Measurements from ENCODE around the gene PTH1R.

PTH1R gene

GRCh38 chr3:46917257-46917656, 39.7 kb downstream of the PTH1R start:
- no peak for DNase-seq

GRCh38 chr3:46918202-46918601, 40.7 kb downstream of the PTH1R start:
- no peak for DNase-seq

DNA sequence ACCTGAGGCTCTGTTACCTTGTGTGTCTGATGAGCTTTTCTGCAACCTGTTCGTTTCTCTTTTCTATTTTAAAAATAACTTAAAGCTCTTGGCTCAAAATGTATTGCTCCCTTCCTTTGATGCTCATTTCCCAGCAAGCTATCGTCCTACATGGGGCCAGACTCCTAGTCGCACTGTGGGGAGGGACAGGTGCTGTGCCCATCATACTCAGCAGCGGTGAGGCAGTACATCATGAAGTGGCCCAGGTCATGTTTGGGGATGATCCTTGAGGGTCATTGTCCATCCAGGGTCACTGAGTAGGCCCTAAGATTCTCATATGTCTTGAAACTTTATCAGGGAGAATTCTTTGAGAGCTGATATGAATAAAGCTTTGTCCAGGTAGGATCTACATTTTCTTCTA, 41.1 kb downstream of the PTH1R start:
- no peak for DNase-seq

- no peak for DNase-seq
These were observed 43.5 kb downstream of the PTH1R start for GRCh38 chr3:46921041-46921440.

DNA sequence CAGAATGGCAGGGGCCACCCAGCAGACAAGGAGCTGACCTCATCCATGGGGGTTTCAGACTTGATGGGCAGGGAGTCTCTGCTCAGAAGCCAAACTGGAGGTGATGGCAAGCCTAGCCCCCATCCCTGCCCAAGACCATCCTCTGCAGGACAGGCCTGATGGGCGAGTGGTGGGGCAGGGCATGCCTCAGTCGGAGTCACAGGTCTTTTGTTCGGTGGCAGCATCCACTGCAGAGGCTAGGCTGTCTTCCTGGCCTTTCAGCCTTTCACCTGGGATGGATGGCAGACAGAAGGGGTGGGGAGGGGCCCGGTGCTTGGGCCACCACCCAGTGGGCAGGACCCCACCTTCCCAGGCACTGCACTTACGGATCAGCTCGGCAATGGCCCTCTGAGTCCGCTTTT, 44.4 kb downstream of the PTH1R start:
- DNase-seq, result no peak

DNA sequence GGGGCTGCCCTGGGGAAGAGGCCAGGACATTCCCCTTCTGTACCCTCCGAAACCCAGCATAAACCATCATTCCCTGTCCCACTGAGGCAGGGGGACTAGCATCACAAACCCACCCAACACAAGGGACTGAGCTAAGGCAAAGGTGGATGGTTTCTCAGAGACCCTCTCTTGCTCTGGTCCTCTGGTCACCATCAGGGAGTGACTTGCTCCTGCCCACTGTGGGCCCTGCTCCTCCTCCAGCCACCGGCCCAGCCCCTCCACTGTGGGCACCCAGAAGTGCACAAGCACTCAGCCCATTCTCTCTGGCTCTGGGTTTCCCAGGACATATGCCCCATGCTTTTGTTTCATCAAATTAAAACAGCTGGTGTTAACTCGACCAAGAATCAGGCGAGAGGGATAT, 44.9 kb downstream of the PTH1R start:
- DNase-seq, result no peak

DNA sequence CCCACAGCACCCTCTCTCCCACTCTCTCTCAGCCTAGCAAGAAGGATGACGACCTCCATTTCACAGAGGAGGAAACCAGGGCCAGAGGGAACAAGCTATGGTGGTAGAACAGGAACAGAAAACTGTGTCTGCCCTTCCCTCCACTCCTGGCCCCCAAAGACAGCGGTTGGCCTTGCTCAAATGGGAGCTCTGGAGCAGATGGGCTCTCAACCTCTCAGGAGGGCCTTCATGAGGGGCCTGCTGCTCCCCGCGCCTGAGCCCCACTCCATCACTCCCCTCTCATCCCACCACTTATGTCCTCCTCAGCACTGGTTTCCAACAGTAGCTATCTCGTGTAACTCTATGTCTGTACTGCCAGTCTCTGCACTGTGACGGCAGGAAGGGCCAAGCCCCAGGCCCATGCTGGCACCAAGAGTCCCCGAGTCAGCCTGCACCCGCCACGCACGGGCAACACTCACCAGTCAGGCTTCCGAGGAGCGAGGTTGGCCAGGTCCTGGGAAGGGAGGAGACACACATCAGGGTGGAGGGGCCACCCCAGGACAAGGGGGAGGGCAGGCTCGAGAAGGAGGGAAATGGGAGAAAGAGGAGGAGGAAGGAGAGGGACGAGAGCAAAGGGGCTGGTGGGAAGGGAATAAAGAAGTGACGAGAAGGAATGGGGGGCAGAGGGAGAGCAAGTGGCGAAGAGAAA, 45.5 kb downstream of the PTH1R start:
- no peak for DNase-seq

DNA sequence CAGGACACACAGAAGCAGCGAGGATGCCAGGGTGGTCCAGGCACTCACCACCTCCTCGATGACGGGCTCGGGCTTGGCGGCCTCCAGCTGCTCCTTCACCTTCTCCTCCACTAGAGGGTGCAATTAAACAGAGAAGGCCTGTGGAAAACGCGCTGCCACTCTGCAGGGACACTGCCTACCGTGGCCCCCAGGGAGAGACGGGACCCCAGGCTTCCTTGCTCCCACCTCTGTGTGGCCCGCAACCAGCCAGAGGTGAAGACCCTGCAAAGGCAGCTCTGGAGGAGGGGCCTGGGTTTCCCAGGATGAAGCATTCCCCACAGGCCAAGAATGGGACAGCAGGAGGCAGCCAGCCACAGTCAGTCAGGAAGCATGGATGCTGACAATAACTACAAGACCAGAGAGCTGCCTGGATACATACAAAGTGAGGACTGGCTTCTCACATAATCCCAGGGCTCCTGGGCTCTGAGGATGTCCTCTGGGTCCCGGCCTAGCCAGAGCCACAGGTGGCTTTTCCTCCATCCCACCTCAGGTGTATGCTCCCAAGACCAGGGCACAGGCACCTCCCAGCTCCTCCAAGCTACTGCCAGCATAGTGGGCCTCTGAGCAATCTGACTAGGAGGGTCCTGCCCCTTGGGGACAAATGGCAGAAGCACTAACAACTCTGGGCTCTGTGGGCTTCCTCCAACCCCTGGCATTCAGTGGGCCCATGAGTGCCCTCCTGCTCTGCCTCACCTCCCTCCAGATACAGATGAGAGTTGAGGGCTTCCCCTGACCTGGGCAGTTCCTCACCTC, 46.2 kb downstream of the PTH1R start:
- DNase-seq, result peak; percentile 31

DNA sequence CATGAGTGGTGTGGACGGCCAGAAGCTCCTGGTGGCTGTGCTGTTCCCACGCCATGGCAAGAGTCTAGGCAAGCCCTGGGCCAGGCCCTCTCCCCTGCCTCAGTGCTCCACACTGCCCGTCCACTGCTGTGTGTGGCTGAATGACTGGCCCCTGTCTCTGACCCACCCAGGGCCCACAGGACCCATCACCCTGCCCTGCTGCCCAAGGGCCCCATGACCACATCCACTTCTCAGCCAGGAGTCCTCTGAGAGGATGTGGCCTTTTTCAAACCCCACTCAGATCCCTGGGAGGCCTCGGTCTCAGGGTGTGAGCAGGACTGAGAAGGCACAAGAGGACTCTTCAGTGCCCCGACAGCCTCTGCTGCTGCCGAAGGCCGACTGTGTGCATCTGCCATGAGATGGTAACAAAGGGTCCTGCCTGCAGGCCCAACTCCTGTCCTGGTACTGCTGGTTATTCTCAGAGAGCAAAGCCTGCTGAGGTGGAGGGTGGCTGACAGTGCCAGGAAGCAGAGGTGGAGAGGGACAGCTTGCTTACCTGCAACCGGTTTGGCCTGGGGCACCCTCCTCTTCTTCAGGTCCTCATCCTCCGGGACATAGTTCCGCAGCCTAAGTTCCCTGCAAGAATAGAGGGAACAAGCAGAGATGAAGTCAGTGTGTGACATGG, 47.5 kb downstream of the PTH1R start:
- no peak for DNase-seq

- no peak for DNase-seq
These were observed 48.0 kb downstream of the PTH1R start for GRCh38 chr3:46925585-46925934.

- no peak for DNase-seq
These were observed 48.5 kb downstream of the PTH1R start for GRCh38 chr3:46926039-46926438.

DNA sequence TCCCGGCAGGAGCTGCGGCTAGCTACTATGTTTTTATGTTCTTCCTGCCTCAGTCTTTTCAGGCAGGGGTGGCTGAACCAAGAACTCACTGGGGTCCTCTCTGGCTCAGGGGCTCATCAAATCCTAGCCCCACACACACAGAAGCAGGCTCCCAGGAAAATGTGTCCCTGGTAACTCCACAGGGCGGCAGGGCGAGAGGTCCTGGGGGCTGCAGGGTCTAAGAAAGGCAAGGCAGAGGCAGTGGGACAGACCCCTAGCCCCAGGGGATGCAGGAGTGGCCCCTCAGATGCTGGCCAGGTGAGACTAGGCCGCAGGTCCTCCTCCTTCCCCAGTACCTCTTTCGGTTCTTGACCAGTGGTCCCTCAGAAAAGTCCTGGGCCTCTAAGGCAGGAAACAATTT, 48.9 kb downstream of the PTH1R start:
- DNase-seq, result no peak

DNA sequence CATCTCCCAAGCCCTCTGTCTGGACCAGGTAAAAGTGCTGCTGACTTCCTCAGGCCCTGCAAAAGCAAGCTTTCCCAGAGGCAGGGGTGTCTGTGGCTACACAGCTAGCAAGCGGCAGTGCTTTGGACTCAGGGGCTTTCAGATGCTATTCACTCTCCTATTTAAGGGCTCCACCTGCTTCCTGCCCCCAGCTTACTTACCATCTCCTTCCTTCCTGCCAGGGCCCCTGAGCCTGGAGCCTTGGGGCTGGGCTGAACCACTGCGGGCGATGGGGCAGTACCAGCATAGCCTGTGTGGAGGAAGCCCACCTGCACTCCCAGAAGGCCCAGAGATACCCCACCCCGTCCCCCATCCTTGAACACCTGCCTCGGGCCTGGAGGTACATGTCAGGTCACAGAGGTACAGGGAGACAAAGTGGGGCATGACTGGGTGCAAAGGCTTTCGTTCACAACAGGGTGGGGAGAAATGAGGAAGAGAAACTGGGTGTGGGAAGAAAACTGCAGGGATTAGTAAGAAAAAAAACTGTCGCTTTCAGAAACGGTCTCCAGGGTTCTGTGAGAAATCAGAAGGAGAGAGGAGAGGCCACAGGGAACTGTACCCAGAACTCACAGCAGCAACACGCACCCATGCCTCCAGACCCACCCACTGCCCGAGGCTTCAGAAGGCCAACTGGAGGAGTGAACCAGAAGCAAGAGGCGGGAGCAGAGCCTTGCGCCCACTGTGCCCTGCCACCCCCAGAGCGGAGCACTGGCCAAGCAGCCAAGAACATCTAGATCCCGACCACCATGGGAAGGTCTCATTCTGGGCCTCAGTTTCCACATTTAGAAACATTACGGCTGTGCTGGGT, 49.6 kb downstream of the PTH1R start:
- DNase-seq, result no peak

- no peak for DNase-seq
These were observed 50.2 kb downstream of the PTH1R start for GRCh38 chr3:46927718-46928073.

DNA sequence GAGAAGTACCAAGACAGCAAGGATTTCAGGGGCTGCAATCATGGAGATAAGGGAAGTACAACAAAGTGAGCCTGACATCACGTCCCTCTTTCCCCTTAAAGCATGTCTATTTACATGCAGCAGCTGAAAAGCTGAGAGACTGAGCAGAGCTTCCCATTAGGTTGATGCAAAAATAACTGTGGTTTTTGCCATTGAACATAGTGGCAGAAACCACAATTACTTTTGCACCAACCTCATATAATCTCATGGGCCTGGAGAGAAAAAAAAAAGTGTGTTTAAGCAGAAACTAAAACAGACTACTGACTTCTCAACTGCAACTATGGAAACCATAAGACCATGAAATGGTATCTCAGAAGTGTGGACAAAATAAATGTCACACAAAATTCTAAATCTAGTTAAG, 50.8 kb downstream of the PTH1R start:
- DNase-seq, result no peak

- no peak for DNase-seq
These were observed 51.8 kb downstream of the PTH1R start for GRCh38 chr3:46929324-46929723.

- no peak for DNase-seq
These were observed 52.8 kb downstream of the PTH1R start for GRCh38 chr3:46930166-46930944.

DNA sequence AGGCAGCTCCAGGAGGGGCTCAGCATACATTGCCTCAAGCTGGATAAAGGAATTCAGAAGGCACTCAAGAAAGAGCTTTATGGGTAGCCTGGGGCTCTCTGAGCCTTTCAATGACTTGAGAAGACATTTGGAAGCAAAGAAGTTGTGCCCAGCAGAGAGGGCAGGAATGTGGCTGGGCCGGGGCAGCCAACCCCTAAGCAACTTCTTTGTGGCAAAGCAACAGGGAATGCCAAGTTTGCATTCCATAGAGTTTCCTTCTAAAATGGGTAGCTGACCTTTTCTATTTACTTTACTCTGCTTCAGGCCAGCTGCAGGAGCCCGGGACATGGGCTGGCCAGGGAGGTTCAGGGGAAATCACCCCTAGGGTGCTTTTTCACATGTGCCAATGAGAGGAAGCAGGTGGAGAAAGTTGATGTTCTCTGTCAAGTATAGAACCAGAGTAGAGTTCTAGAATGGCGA, 53.5 kb downstream of the PTH1R start:
- no peak for DNase-seq

- DNase-seq, result no peak
These were observed 54.3 kb downstream of the PTH1R start for GRCh38 chr3:46931631-46932331.

DNA sequence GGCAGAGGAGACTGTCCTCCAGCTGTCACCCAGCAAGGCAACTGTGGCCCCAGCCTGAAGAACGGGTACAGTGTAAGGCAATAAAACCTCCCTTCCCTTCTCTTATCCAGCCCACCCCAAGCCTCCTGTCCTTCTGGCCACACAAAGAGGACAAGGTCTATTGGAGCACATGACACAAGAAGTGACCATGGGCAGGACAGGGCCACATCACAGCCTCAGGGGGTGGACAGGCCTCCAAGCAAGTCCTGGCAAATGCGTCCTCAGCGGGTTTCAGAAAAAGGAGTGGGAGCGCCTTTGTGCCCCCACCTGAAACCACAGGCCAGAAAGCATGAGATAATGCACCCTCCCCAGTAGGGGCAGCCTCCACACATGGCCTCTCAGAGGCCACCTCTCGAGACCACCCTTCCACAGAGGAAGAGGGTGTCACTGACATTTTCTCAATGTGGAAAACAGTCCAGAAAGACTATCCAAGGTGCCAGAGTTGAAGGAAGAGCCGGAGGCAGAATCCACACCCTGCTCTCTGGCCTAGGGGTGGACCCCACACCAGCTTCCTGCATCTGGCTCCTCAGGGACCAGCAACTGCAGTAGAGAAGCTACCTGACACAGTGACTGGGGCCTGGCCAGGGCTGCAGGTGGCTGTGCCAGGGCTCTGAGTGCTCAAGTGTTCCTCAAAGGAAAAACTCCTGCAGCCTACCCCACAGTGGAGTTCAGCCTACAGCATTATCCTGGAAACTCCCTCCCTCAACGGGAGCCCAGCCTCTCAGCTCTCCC, 55.1 kb downstream of the PTH1R start:
- no peak for DNase-seq

- DNase-seq, result no peak
These were observed 55.7 kb downstream of the PTH1R start for GRCh38 chr3:46933261-46933660.

Measured in stimulated activated CD4-positive, alpha-beta T cell treated with anti-CD3 and anti-CD28 coated beads, Interleukin-1b, Interleukin-23, amount 100 ng/mL, for 48 hours (primary cell).